Heart left ventricle (tissue), 16 donors: Measurements from ENCODE around the gene CD9. TPM values are rescaled to one million over a fixed set of nuclear protein-coding genes. Genes with fewer than 3 reads are reported as not detected.

Experiments
- ATAC-seq, 4 donors: fragments of 200-7000 bp; cut with Tn5 transposase; one replicate each; pipeline ENCODE4 v1.9.1; 2020 to 2022; ENCODE audit warnings: moderate library complexity in 4 of 4, mild to moderate bottlenecking in 3 of 4, moderate number of reproducible peaks in 1 of 4
- DNase-seq, 5 donors: peaks; one replicate each; pipeline ENCODE4 v3.0.0-alpha.2; 2020
- H3K27ac ChIP-seq, 12 donors: fragments of 200-600 bp; sonication (generic) in 4 of 12; one replicate each; pipeline versions ENCODE4 v1.5.0 to v1.8.0; 2016 to 2022; ENCODE audit warnings: mild to moderate bottlenecking in 2 of 12
- H3K27me3 ChIP-seq, 9 donors: fragments of 200-600 bp; sonication (generic) in 2 of 9; one replicate each; pipeline versions ENCODE4 v1.5.1 to v1.8.0; 2016 to 2022; ENCODE audit warnings: mild to moderate bottlenecking in 3 of 9
- H3K36me3 ChIP-seq, 9 donors: fragments of 200-600 bp; sonication (generic) in 2 of 9; one replicate each; pipeline versions ENCODE4 v1.5.0 to v1.8.0; 2018 to 2022; ENCODE audit warnings: mild to moderate bottlenecking in 2 of 9
- H3K4me1 ChIP-seq, 12 donors: fragments of 200-600 bp; sonication (generic) in 4 of 12; one replicate each; pipeline versions ENCODE4 v1.5.0 to v1.8.0; 2016 to 2022; ENCODE audit warnings: mild to moderate bottlenecking in 3 of 12
- H3K4me3 ChIP-seq, 12 donors: fragments of 200-600 bp; sonication (generic) in 4 of 12; one replicate each; pipeline versions ENCODE4 v1.5.0 to v1.8.0; 2017 to 2022; ENCODE audit warnings: mild to moderate bottlenecking in 9 of 12, moderate library complexity in 4 of 12
- H3K9me3 ChIP-seq, 12 donors: fragments of 200-600 bp; sonication (generic) in 4 of 12; one replicate each; pipeline versions ENCODE4 v1.5.0 to v1.8.0; 2016 to 2022; ENCODE audit warnings: mild to moderate bottlenecking in 1 of 12
- CTCF ChIP-seq, 12 donors: fragments of 200-600 bp; sonication (generic) in 4 of 12; IDR thresholded peaks; one replicate each; pipeline versions ENCODE4 v1.5.0 to v1.8.0; 2018 to 2022; ENCODE audit warnings: antibody characterized with exemption in 12 of 12, mild to moderate bottlenecking in 5 of 12
- POLR2A ChIP-seq, 2 donors: fragments of 450-650 bp; IDR thresholded peaks; one replicate each; pipeline ENCODE4 v1.6.1; 2017; ENCODE audit warnings: antibody characterized with exemption in 2 of 2, mild to moderate bottlenecking in 2 of 2, moderate library complexity in 2 of 2
- WGBS, 4 donors: extraction: QIAGEN DNeasy Blood & Tissue Kit in 2 of 4; methylation state at CpG; one replicate each; pipeline versions ENCODE4 v1.1.5 to v1.1.7; 2013 to 2018; 5-methylcytosine and 5-hydroxymethylcytosine counted together
- intact Hi-C, 10 donors: fragments of 100-400 bp; cut with DNase I; formaldehyde crosslinking; loops; one replicate each; pipeline versions ENCODE4 v1.11.1 to v1.14.2; 2022
- polyA plus RNA-seq, 2 donors: library from polyadenylated mRNA; stranded (reverse); fragments of 200-250 nt; gene quantifications; one replicate each; pipeline ENCODE4 v1.2.3, GENCODE V29; 2013
- total RNA-seq, 9 donors: library from RNA; depleted of rRNA in 2 of 9; stranded (reverse); fragments of >200 nt in 2 of 9; fragmentation: NEBNext Ultra II Directional in 3 of 9; extraction: Animal tissue kit (Norgen Biotek cat#: 25700) in 3 of 9; gene quantifications; one replicate each; pipeline versions ENCODE4 v1.1.0 to v1.2.4, GENCODE V29; 2016 to 2023
- donor health status: ischemic (EF 13 %, LVEDD 7.1; RV severe dilation, severe dysfunction).
- donor health status: healthy with polysubstance abuse.
- donor health status: DM: no; HTN: yes; CAD: no.
- donor health status: DM: no; HTN: no; CAD: no.
- donor health status: ischemic (EF 25% LVEDD 6.9; RV normal size, moderate dysfunction).
- donor health status: ischemic (EF 25% LVEDD 5.7; RV mildly dilated, moderate dysfunction).
- donor health status: healthy.
- donor health status: DM: yes; HTN: yes; CAD: no.
- donor health status: ischemic (EF 35%, LVEDD 5.7; RV mildly dilated, moderate dysfunction).
- donor health status: nonischemic (EF 11% LVEDD 7.7; RV severe dilation, severe dysfunction).
- donor health status: DM: yes; HTN: yes; CAD: no.
- donor health status: PGD.
- donor health status: ischemic (EF 29% LVEDD 5.4; RV normal size, mild dysfunction).
- donor health status: nonischemic (EF 23%, LVEDD 6.1; RV moderate dilation, normal function).

The CD9 gene
- total and polyA plus RNA-seq, 11 donors, result 29.9 to 96.1 (median 56.4) TPM

GRCh38 chr12:6172862-6173261, 27.3 kb upstream of the CD9 start:
- peak overlapping the region in 11 of 12 donors; percentile 52 to 90 (median 80) for H3K27ac ChIP-seq
- WGBS, 4 donors, result 74 to 88% (median 78%) methylated on average over 4 of the region's 4 CpGs
- no peaks in the 10 kb centered on the region for H3K9me3 ChIP-seq
- H3K4me1 ChIP-seq, result peaks cover 0 to 31% (median 14%) of the 10 kb centered on the region in 12 donors
- DNase-seq, result no peak
- H3K36me3 ChIP-seq, result no peaks in the 10 kb centered on the region
- no peak overlapping the region for H3K4me3 ChIP-seq
- TF ChIP-seq POLR2A (IDR thresholded peaks at IDR 0.05) (no peak), CTCF (IDR thresholded peaks at IDR 0.05) (no peak)
- no peak for ATAC-seq
- intact Hi-C loops, result loop anchor here in 3 of 10 donors (5.0 to 10.0 kb wide), 2 partner anchors 51 to 98 kb away; partner anchors contain the start of gene VWF (in 2 of the 3)
- H3K27me3 ChIP-seq, result no peaks in the 10 kb centered on the region

- Histone ChIP-seq H3K36me3 (no peaks in the 10 kb centered on the region), H3K4me3 (no peak overlapping the region), H3K4me1 (peaks cover 5 to 40% (median 36%) of the 10 kb centered on the region in 12 donors), H3K9me3 (no peaks in the 10 kb centered on the region), H3K27ac (no peak overlapping the region), H3K27me3 (no peaks in the 10 kb centered on the region)
- intact Hi-C loops, result loop anchor here in 2 of 10 donors (10.0 kb wide), 1 partner anchor 103 kb away; no protein-coding TSS in a partner anchor
- ATAC-seq (no peak), DNase-seq (no peak)
- 95% methylated on average over 9 to 10 of the region's 10 CpGs for WGBS, 4 donors
- TF ChIP-seq CTCF (IDR thresholded peaks at IDR 0.05) (no peak), POLR2A (IDR thresholded peaks at IDR 0.05) (no peak)
These were observed 22.4 kb upstream of the CD9 start for GRCh38 chr12:6177642-6178358.

GRCh38 chr12:6178981-6179761, 21.0 kb upstream of the CD9 start:
- no peak overlapping the region for H3K4me3 ChIP-seq
- TF ChIP-seq CTCF (IDR thresholded peaks at IDR 0.05) (peak in 2 of 12 donors; percentile 8 to 10), POLR2A (IDR thresholded peaks at IDR 0.05) (no peak)
- H3K36me3 ChIP-seq, result no peaks in the 10 kb centered on the region
- peaks cover 0 to 2% (median 0%) of the 10 kb centered on the region in 12 donors for H3K9me3 ChIP-seq
- peaks cover 5 to 51% (median 45%) of the 10 kb centered on the region in 12 donors for H3K4me1 ChIP-seq
- no peaks in the 10 kb centered on the region for H3K27me3 ChIP-seq
- DNase-seq, result no peak
- no peak for ATAC-seq
- H3K27ac ChIP-seq, result peak overlapping the region; percentile 13 to 76 (median 68)
- 58 to 64% (median 61%) methylated on average over 10 of the region's 10 CpGs for WGBS, 4 donors
- intact Hi-C loops, result loop anchor here in 2 of 10 donors (10.0 kb wide), 1 partner anchor 104 kb away; no protein-coding TSS in a partner anchor
